ENCODE data around the gene VAV1. TPM values are rescaled to one million over a fixed set of nuclear protein-coding genes. Genes with fewer than 3 reads are reported as not detected.

The VAV1 gene
- total RNA-seq, 1 experiment from 2014 or later, result 3.0 TPM

- ATAC-seq (no peak), DNase-seq (no peak)
- Histone ChIP-seq H3K9me3 (ENCODE audit: low read length) (no peaks in the 10 kb centered on the region), H3K79me2 (ENCODE audit: low read length) (peaks cover 50% of the 10 kb centered on the region), H3F3A (ENCODE audit: low read length, unreplicated experiment) (no peaks in the 10 kb centered on the region), H3K36me3 (ENCODE audit: low read depth, low read length) (peaks cover 13% of the 10 kb centered on the region), H3K27ac (ENCODE audit: low read length) (peak overlapping the region; percentile 23), H3K9ac (ENCODE audit: low read length) (peak overlapping the region; percentile 79), H4K20me1 (ENCODE audit: low read length) (no peaks in the 10 kb centered on the region), H3K9me2 (replicated peaks; ENCODE audit: low read length) (no peaks in the 10 kb centered on the region), H2AFZ (ENCODE audit: low read length) (peak overlapping the region; percentile 72), H3K27me3 (ENCODE audit: low read length) (no peaks in the 10 kb centered on the region), H3K4me1 (ENCODE audit: insufficient read depth, low read length) (peaks cover 51% of the 10 kb centered on the region), H3K4me3 (ENCODE audit: low read length) (peak overlapping the region; percentile 86), H3K4me2 (ENCODE audit: low read length) (peak overlapping the region; percentile 88)
- intact Hi-C loops (cut with micrococcal nuclease), result loop anchor here (5.0 kb wide), 1 partner anchor 128 kb away; no protein-coding TSS in a partner anchor
- CTCF ChIA-PET, result interaction anchor here (0.6 kb wide), 2 partner anchors 123 to 601 kb away, joined by 3 read pairs; no protein-coding TSS in a partner anchor
- BruUV-seq (replicated peaks), result TSS peak; percentile 47
- POLR2A ChIA-PET (ENCODE audit: unreplicated experiment), result no interaction called here
- TF ChIP-seq EZH2 (IDR thresholded peaks at IDR 0.05; ENCODE audit: low read length, unreplicated experiment) (no peak), CTCF (conservative IDR thresholded peaks at IDR 0.05; ENCODE audit: low read depth, low read length) (no peak), EZH2phosphoT487 (IDR thresholded peaks at IDR 0.05; ENCODE audit: borderline replicate concordance, low read length) (no peak)
Observed at GRCh38 chr19:6739883-6740588, 32.5 kb upstream of the VAV1 start.

GRCh38 chr19:6740589-6741343, 31.7 kb upstream of the VAV1 start:
- Histone ChIP-seq H3K79me2 (ENCODE audit: low read length) (peaks cover 48% of the 10 kb centered on the region), H3K27ac (ENCODE audit: low read length) (peak overlapping the region; percentile 23), H3K9ac (ENCODE audit: low read length) (peak overlapping the region; percentile 79), H3K9me2 (replicated peaks; ENCODE audit: low read length) (no peaks in the 10 kb centered on the region), H3K4me2 (ENCODE audit: low read length) (peak overlapping the region; percentile 88), H3K4me3 (ENCODE audit: low read length) (peak overlapping the region; percentile 86), H3K36me3 (ENCODE audit: low read depth, low read length) (peaks cover 13% of the 10 kb centered on the region), H2AFZ (ENCODE audit: low read length) (peak overlapping the region; percentile 72), H3F3A (ENCODE audit: low read length, unreplicated experiment) (no peaks in the 10 kb centered on the region), H4K20me1 (ENCODE audit: low read length) (no peaks in the 10 kb centered on the region), H3K9me3 (ENCODE audit: low read length) (no peaks in the 10 kb centered on the region), H3K4me1 (ENCODE audit: insufficient read depth, low read length) (peaks cover 57% of the 10 kb centered on the region), H3K27me3 (ENCODE audit: low read length) (no peaks in the 10 kb centered on the region)
- DNase-seq (peak; percentile 55), ATAC-seq (no peak)
- BruUV-seq (replicated peaks), result no TSS peak
- intact Hi-C loops (cut with micrococcal nuclease), result no loop called here
- ChIA-PET CTCF (no interaction called here), POLR2A (ENCODE audit: unreplicated experiment) (no interaction called here)
- TF ChIP-seq EZH2 (IDR thresholded peaks at IDR 0.05; ENCODE audit: low read length, unreplicated experiment), result no peak
- no peak for TF ChIP-seq EZH2phosphoT487 (IDR thresholded peaks at IDR 0.05; ENCODE audit: borderline replicate concordance, low read length)
- TF ChIP-seq CTCF (conservative IDR thresholded peaks at IDR 0.05; ENCODE audit: low read depth, low read length), result no peak
